Activated naive CD4-positive, alpha-beta T cell treated with anti-CD3 and anti-CD28 coated beads, Interleukin-2, amount 50 U/mL, for 72 hours (primary cell): ENCODE measurements around the gene PRKAA1. TPM values are rescaled to one million over a fixed set of nuclear protein-coding genes. Genes with fewer than 3 reads are reported as not detected.

Experiments
- ATAC-seq, 2 donors: fragments of 150-1000 bp; cut with Tn5 transposase; 2 replicates each; pipeline ENCODE4 v1.10.0; 2021; ENCODE audit warnings: mild to moderate bottlenecking in 2 of 2, moderate library complexity in 2 of 2
- DNase-seq, 2 donors: peaks; one replicate each; pipeline ENCODE4 v3.0.0; 2021 to 2022; ENCODE audit warnings: low spot score in 2 of 2
- H3K27ac Mint-ChIP-seq, 2 donors: one replicate each; pipeline ENCODE4 v1.8.0; 2022; ENCODE audit warnings: mild to moderate bottlenecking in 2 of 2, mixed read lengths in 2 of 2
- H3K36me3 Mint-ChIP-seq, 2 donors: one replicate each; pipeline ENCODE4 v1.8.0; 2022; ENCODE audit warnings: mixed read lengths in 2 of 2
- H3K9me3 Mint-ChIP-seq, 2 donors: one replicate each; pipeline ENCODE4 v1.8.0; 2022; ENCODE audit warnings: mixed read lengths in 2 of 2
- total RNA-seq, 2 donors: library from RNA; stranded (reverse); gene quantifications; one replicate each; pipeline ENCODE4 v1.2.3, GENCODE V29; 2022

PRKAA1 gene
- 10 to 100 TPM; 48.2 to 50.0 TPM for total RNA-seq

DNA sequence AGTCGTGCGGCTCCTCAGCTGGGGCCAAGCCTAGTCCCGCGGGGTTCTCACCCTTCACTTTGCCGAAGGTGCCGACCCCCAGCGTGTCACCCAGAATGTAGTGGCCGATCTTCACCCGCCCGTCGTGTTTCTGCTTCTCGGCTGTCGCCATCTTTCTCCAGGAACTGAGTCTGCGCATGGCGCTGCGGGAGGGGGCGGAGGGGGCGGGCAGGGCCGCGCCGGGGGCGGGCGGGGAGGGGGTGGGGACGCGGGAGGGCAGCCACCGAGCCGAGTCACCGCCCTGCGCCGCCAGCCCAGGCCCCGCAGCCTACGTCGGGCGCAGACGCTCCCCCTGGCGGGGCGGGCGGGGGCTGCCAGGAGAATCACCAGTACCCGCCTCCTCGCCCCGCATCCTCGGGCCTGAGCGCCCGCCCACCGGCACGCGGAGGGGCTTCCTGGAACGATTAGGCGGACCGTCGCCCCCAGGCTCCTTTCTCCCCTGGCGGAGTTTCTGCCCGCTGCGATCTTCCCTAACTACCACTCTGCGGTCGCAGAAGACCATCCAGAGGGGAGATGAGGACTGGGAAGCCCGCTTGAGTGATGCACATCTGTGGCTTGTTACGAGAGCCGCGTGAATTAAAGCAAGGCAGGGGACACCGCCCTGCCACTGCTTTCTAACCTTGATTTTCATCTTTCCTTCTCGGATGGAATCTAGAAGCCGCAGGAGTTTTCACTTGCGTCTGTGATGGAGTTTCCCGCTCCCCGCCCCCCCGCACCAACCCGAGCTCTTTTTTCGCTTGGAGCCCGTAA is at the start of gene PRKAA1:
TSS of gene PRKAA1 (minus strand) at position 363 of the 789 bp plus-strand sequence. CDS start at position 178, 185 bp downstream.
- Mint-ChIP-seq H3K36me3 (peaks cover 7 to 23% of the 10 kb centered on the region in 2 donors), H3K9me3 (no peaks in the 10 kb centered on the region)
- peak; percentile 89 to 90 for DNase-seq

DNA sequence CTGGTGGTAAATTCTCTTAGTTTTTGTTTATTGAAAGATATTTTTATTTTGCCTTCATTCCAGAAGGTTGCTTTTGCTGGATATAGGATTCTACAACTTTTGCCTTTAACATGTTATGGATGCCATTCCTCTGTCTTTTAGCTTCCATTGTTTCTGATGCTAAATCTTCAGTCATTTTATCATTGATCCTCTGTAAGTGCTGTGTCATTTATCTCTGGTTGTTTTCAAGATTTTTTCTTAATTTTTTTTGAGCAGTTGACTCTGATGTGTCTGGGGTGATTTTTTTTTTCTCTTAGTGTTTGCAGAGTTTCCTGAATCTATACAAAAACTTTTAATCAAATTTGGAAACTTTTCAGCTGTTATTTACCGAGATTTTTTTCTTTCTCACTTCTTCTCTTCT is 49.4 kb upstream of the PRKAA1 start:
- H3K9me3 Mint-ChIP-seq: no peaks in the 10 kb centered on the region
- no peak overlapping the region for H3K27ac Mint-ChIP-seq
- peaks cover 0 to 4% of the 10 kb centered on the region in 2 donors for H3K36me3 Mint-ChIP-seq
- ATAC-seq (no peak), DNase-seq (no peak)

More for the DNA sequence above, at the start of gene PRKAA1:
- peak; percentile 84 to 95 for ATAC-seq
- peak within 1 kb of the TSS; percentile 83 to 88 for H3K27ac Mint-ChIP-seq

DNA sequence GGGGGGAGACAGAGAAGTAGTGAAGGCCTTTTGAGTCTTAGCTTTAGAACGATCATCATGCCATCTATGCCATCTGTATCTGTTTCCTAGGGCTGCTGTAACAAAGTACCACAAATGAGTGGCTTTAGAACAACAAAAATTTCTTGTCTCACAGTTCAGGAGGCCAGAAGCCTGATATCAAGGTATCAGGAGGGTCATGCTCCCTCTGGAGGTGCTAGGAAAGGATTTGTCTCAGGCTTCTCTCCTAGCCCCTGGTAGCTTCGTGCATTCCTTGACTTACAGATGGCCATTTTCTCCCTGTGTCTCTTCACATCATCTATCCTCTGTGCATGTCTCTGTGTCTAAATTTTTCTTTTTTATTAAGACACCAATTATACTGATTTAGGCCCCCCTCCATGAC is 48.2 kb upstream of the PRKAA1 start:
- DNase-seq (no peak), ATAC-seq (no peak)
- no peak overlapping the region for H3K27ac Mint-ChIP-seq
- H3K36me3 Mint-ChIP-seq: peaks cover 3 to 7% of the 10 kb centered on the region in 2 donors
- no peaks in the 10 kb centered on the region for H3K9me3 Mint-ChIP-seq

DNA sequence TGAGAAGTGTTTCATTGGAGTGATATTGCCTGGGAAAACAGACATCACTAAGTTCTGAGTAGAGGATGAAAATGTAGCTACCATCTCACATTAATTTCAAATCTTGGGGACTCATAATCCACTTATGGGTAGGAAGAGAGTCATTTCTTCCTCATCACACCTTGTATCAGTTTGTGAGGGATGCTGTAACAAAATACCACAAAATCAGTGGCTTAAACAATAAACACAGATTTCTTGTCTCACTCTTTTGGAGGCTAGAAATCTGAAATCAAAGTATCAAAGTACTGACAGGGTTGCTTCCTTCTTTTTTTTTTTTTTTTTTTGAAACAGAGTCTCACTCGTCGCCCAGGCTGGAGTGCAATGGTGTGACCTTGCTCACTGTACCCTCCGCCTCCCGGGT is 46.4 kb upstream of the PRKAA1 start:
- Mint-ChIP-seq H3K27ac (no peak overlapping the region), H3K9me3 (no peaks in the 10 kb centered on the region), H3K36me3 (peaks cover 5 to 10% of the 10 kb centered on the region in 2 donors)
- no peak for ATAC-seq
- DNase-seq: no peak

DNA sequence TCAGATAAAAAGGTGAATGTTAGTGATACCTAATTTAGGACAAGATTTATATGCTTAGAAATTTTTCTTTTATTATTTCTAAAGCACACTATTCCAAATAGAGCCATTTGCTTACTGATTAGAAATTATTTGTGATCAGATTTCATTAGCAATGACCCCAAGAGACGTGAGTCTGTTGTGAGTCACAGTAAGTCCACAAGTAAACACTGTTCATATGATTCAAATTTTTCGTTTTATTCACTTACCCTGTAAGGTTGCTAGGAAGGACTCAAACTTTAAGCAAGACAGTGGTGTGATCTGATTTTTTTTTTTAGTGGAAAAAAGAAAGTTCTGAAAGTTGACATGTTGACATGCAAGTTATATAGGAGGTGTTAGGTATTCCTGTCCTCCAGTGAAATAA is 44.2 kb upstream of the PRKAA1 start:
- Mint-ChIP-seq H3K36me3 (peaks cover 5 to 10% of the 10 kb centered on the region in 2 donors), H3K27ac (no peak overlapping the region), H3K9me3 (no peaks in the 10 kb centered on the region)
- DNase-seq (no peak), ATAC-seq (no peak)

DNA sequence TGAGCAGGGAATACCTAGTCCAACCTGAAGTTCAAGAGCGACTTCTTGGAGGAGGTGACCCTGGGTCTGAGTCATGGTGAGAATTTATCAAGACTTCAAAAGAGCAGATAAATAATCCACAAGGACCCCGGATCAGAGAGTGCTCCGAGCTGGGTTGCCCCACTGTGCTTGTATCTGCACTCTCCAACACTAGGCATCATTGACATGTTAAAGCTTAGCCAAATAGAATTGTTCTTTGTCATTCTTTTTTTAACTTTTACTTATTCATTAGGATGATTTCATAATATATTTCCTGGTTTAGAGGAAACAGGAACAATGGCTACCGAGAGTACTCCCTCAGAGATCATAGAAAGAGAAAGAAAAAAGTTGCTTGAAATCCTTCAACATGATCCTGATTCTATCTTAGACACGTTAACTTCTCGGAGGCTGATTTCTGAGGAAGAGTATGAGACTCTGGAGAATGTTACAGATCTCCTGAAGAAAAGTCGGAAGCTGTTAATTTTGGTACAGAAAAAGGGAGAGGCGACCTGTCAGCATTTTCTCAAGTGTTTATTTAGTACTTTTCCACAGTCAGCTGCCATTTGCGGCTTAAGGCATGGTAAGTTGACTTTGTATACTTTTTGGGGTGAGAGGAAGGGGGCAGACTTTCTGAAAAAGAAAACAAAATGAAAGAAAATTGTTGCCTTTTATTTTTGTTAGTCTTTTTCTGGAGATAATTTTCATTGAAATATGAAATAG is 43.1 kb upstream of the PRKAA1 start, which contains the start of gene CARD6:
TSS of gene CARD6 (plus strand) at position 300 of the 738 bp plus-strand sequence. CDS start at position 316, 16 bp downstream.
- ATAC-seq (peak; percentile 37 to 55), DNase-seq (no peak)

DNA sequence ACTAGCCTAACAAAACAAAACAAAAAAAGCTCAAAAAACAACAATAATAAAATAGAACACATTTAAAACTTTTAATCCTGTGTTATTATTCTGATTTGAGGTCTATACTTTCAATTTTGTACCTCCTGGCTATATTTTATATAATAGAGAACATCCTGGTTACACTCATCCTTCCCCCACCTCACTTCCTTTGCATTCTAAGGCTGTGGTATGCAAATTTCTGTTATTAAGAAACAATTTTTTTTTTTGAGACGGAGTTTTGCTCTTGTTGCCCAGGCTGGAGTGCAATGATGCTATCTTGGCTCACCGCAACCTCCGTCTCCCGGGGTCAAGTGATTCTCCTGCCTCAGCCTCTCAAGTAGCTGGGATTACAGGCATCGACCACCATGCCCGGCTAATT is 39.9 kb upstream of the PRKAA1 start:
- DNase-seq (no peak), ATAC-seq (no peak)
- no peak overlapping the region for H3K27ac Mint-ChIP-seq
- peaks cover 0 to 4% of the 10 kb centered on the region in 2 donors for H3K9me3 Mint-ChIP-seq
- H3K36me3 Mint-ChIP-seq: peaks cover 32 to 42% of the 10 kb centered on the region in 2 donors

More for the DNA sequence above, 43.1 kb upstream of the PRKAA1 start, which contains the start of gene CARD6:
- Mint-ChIP-seq H3K9me3 (peaks cover 0 to 4% of the 10 kb centered on the region in 2 donors), H3K36me3 (peaks cover 5 to 18% of the 10 kb centered on the region in 2 donors), H3K27ac (peak within 1 kb of the TSS; percentile 50 to 89)

DNA sequence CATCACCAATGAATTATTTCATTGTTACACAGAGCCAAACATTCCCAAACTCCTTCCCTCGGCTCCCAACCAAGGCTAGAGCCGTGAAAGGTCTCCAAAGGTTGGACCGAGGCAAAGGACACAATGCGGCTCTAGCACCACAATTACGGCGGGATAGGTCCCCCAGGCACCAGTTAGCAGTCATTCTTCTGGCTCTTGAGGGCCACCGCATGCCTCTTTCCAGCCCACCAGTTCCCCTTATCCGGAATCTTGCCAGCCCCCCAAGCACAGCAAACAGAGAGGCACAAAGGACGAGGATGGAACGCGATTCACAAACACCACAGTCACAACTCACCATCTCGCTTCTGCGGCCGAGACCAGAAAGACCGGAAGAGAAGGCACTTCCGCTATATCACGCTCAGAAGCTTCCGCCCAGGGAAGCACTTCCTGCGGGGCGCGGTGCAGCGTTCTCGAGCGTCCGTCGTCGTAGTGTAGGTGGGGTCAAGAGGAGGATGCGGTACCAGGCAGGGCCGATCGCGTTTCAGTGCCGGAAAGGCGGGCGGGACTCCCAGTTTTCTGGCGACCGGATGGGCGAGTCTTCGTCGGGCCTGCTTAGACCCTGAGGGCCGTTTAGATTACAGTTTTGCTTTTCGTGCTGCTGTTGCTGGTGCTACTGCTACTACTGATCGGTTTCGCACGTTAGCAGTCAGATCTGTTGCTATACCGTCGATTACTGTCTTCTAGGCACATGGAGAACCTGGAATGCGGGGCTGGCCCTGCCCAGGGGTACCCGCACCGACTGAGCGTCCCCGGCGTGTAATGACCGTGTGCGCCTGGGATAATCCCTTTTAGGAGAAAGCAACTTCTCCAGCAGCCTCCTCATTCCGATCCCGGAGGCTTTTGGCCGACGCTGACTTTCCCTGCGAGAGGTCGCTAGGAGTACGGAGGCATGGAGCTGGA is 36.9 kb upstream of the PRKAA1 start, which contains the start of gene RPL37:
TSS of gene RPL37 (minus strand) at position 374 of the 939 bp plus-strand sequence. CDS start at position 337, 37 bp downstream.
- peak; percentile 93 to 95 for ATAC-seq
- H3K9me3 Mint-ChIP-seq: peaks cover 0 to 4% of the 10 kb centered on the region in 2 donors
- peaks cover 51 to 56% of the 10 kb centered on the region in 2 donors for H3K36me3 Mint-ChIP-seq
- H3K27ac Mint-ChIP-seq: peak within 1 kb of the TSS; percentile 98 to 100
- DNase-seq: peak; percentile 89 to 93

DNA sequence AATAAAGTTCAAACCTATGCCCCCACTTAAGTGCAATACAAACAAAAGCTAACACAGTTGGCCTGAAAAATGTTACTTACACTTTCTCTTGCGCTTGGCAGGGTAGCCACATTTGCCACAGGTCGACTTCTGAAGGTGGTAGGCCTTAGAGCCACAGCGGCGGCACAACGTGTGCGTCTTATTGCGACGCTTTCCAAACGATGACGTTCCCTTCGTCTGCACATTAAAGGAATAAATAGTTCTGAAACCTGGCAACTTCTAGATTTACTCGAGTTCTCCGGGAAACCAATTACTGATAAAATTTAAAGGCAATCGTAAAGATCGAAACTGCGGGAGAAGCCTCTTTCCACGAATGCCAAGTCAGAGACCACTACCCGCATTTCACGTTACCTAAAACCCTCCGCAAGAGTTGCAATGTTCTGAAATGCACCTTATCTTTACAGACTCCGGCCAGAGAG is 36.2 kb upstream of the PRKAA1 start:
- H3K36me3 Mint-ChIP-seq: peaks cover 58 to 62% of the 10 kb centered on the region in 2 donors

DNA sequence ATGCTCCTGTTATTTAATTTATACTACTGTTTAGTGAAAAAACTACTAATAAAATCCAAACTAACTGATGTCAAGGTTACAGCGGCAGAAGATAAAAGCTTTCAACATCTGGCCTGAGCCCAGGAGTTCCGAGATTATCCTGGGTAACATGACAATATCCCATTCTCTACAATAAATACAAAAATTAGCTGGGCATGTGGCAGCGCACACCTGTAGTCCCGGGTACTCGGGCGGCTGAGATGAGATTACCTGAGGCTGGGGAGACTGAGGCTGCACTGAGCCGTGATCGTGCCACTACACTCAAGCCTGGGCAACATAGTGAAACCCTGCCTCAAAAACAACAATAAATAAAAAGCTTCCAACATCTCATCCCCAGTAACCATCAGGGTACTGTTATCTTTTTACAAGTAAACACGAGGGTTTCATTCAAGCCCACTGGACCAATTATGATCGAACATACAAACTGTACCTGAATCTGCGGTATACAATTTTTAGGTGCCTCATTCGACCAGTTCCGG is 35.6 kb upstream of the PRKAA1 start:
- peak overlapping the region; percentile 98 to 100 for H3K27ac Mint-ChIP-seq
- DNase-seq (no peak), ATAC-seq (no peak)
- H3K36me3 Mint-ChIP-seq: peaks cover 64 to 69% of the 10 kb centered on the region in 2 donors
- peaks cover 0 to 4% of the 10 kb centered on the region in 2 donors for H3K9me3 Mint-ChIP-seq

More for the DNA sequence above, 36.2 kb upstream of the PRKAA1 start:
- ATAC-seq (no peak), DNase-seq (no peak)
- Mint-ChIP-seq H3K9me3 (peaks cover 0 to 4% of the 10 kb centered on the region in 2 donors), H3K27ac (peak overlapping the region; percentile 98 to 100)

DNA sequence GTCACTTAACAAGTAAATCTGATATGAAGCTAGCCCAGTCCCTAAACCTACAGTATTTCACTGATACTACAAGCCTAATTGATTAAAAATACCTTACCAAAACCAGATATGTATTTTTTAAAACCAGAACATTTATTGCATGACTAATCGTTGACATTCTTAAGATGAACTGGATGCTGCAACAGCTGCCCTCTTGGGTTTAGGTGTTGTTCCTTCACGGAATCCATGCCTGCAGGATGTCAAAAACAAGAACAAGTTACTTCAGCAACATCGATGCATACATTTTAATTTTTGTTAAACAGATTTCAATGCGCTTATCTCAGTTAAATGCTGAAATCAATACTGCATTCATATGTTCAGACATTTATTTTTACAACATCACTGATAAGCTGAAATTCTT is 34.2 kb upstream of the PRKAA1 start:
- H3K27ac Mint-ChIP-seq: peak overlapping the region; percentile 96 to 98

DNA sequence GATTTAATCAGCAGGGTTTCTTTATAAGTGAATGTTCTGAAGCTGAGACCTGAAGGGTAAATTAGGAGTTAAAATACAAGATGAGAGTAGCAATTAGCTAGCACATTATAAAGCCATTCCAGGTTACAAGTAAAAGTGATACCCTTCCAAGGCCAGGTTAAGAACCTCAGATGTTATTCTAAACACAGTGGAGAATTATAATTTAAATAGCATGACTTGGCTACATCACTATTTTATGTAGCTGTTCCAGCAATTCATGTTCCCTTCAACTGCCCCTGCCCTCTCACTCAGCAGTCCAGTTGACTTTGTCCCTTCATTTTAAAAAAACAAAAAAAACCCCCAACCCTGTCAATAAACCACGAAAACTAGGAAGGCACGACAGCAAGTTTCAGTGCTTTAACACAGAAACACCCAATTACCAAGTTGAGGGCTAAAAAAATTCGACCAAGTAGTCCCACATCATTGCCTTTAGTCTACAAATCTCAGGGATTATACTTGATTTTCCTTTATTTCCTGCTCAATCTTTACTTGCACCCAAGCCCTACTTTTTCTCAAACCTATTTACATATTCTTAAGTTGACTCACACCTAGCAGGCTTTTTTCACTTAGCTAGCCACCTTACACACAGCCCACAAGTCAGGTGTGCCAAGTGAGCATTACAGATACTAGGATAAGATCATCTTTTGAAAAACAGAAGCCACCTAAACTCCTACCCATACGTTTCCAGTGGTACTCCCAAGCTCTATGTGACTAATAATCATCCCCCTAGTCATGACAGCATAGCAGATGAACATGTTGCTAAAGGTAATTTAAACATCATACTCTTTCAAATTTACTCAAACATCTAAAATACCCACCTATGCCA is 33.4 kb upstream of the PRKAA1 start:
- peak overlapping the region; percentile 96 to 98 for H3K27ac Mint-ChIP-seq
- H3K9me3 Mint-ChIP-seq: peaks cover 0 to under 1% of the 10 kb centered on the region in 2 donors
- DNase-seq: no peak
- ATAC-seq: peak; percentile 77 to 80
- peaks cover 78 to 85% of the 10 kb centered on the region in 2 donors for H3K36me3 Mint-ChIP-seq

More for the DNA sequence above, 34.2 kb upstream of the PRKAA1 start:
- no peak for ATAC-seq
- H3K36me3 Mint-ChIP-seq: peaks cover 78 to 83% of the 10 kb centered on the region in 2 donors
- no peak for DNase-seq
- peaks cover 0 to 4% of the 10 kb centered on the region in 2 donors for H3K9me3 Mint-ChIP-seq

DNA sequence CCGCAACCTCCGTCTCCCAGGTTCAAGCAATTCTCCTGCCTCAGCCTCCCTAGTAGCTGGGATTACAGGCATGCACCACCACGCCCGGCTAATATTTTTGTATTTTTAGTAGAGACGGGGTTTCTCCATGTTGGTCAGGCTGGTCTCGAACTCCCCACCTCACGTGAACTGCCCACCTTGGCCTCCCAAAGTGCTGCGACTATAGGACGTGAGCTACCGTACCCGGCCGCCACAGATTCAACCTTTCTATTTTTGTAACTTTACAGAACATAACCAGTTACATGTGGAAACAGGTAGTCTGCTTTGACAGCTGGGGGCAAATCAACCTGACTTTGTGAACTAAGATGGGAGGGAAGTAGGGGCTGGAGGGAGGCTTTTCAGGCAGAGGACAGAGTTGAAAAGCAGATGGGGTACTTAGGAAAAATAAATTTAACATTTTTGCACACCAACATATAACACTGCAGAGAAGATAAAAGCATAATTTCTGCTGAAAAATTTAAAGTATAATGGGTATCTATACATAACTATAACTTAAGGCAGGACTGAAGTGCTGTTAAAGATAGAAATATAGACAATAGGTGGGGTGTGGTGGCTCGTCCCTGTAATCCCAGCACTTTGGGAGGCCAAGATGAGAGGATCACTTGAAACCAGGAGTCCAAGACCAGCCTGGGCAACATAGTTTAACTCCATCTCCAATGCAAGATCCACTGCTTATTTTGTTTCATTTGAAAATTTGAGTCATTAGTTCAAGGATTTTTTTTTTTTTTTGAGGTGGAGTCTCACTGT is 31.8 kb upstream of the PRKAA1 start:
- Mint-ChIP-seq H3K36me3 (peaks cover 66 to 78% of the 10 kb centered on the region in 2 donors), H3K27ac (peak overlapping the region; percentile 79 to 83), H3K9me3 (no peaks in the 10 kb centered on the region)
- no peak for ATAC-seq
- no peak for DNase-seq
